Endothelial cell of umbilical vein (primary cell): ENCODE data around the gene TMEM120A. TPM values are rescaled to one million over a fixed set of nuclear protein-coding genes. Genes with fewer than 3 reads are reported as not detected.
A peak's percentile ranks its signal among the peaks of the same experiment; 100 is the strongest.

Source experiments
- BruUV-seq: library from RNA; stranded (reverse); fragments of 400-500 nt; replicated peaks from 2 replicates; lab custom pipeline; 2021; lab: Mats Ljungman, UMichigan
- CTCF ChIA-PET: fragments of 300-600, 350-600 bp; sonication (Branson Sonifier 250); formaldehyde crosslinking; loops from one replicate; lab custom pipeline; 2021; ENCODE audit warnings: antibody characterized with exemption, inconsistent platforms; lab: Charles Lee
- POLR2A ChIA-PET: fragments of 300-600, 350-600 bp; sonication (Branson Sonifier 250); formaldehyde crosslinking; loops from one replicate; lab custom pipeline; 2021; ENCODE audit warnings: antibody characterized with exemption, inconsistent platforms; lab: Charles Lee
- DNase-seq: peaks from one replicate; pipeline ENCODE4 v3.0.0-alpha.2; 2011; ENCODE audit warnings: low read depth, low spot score
- FAIRE-seq: peaks from 2 replicates; lab custom pipeline; 2011; peaks lifted over from hg19 to GRCh38; lab: Jason Lieb, UNC
- H2AFZ ChIP-seq: 2 replicates; pipeline ENCODE4 v1.6.0; 2012; ENCODE audit warnings: low read depth, low read length, control low read depth, inconsistent platforms
- H3K27ac ChIP-seq: 2 replicates; pipeline ENCODE4 v1.5.1; 2011; ENCODE audit warnings: low read depth, mild to moderate bottlenecking, control low read depth, low read length, moderate library complexity; ENCODE audit not compliant: insufficient read depth
- H3K27me3 ChIP-seq, 2 experiments: 2 replicates each; pipeline versions ENCODE4 v1.6.0 to v1.6.1; 2011; ENCODE audit warnings: low read length in 2 of 2, mixed read lengths in 1 of 2; ENCODE audit not compliant: control insufficient read depth in 2 of 2, insufficient read depth in 2 of 2
- H3K36me3 ChIP-seq, 2 experiments: 2 replicates in 1 of 2; 3 replicates in 1 of 2; pipeline ENCODE4 v1.5.1; 2011; ENCODE audit warnings: low read length in 2 of 2, mild to moderate bottlenecking in 1 of 2, moderate library complexity in 1 of 2; ENCODE audit not compliant: control insufficient read depth in 2 of 2, insufficient read depth in 2 of 2; ENCODE audit errors: extremely low read depth in 1 of 2
- H3K4me1 ChIP-seq: 3 replicates; pipeline ENCODE4 v1.5.1; 2011; ENCODE audit warnings: mild to moderate bottlenecking, low read length; ENCODE audit not compliant: control insufficient read depth, insufficient read depth; ENCODE audit errors: extremely low read depth
- H3K4me2 ChIP-seq: 2 replicates; pipeline ENCODE4 v1.6.1; 2011; ENCODE audit warnings: low read length, control low read depth, mixed read lengths; ENCODE audit not compliant: insufficient read depth
- H3K4me3 ChIP-seq, 3 experiments: fragments of 200-600 bp in 1 of 3; sonication (generic), shearing (Covaris generic) in 1 of 3; replicated peaks in 1 of 3; 2 replicates each; pipeline ENCODE4 v1.5.1; 2011 to 2016; ENCODE audit warnings: control low read depth in 3 of 3, low read length in 3 of 3, mild to moderate bottlenecking in 2 of 3, inconsistent platforms in 1 of 3, low read depth in 1 of 3, moderate library complexity in 1 of 3; ENCODE audit not compliant: insufficient read depth in 1 of 3
- H3K79me2 ChIP-seq: 2 replicates; pipeline ENCODE4 v1.6.0; 2012; ENCODE audit warnings: low read length, inconsistent platforms; ENCODE audit not compliant: control insufficient read depth, insufficient read depth
- H3K9ac ChIP-seq: replicated peaks from 2 replicates; pipeline ENCODE3; 2011; ENCODE audit warnings: low read length, control low read depth; ENCODE audit not compliant: insufficient read depth; ENCODE audit errors: extremely low read depth
- H3K9me1 ChIP-seq: replicated peaks from 3 replicates; pipeline ENCODE4 v1.6.0; 2011; ENCODE audit warnings: mild to moderate bottlenecking, low read length; ENCODE audit not compliant: control insufficient read depth, insufficient read depth; ENCODE audit errors: extremely low read depth
- H3K9me3 ChIP-seq: replicated peaks from 2 replicates; pipeline ENCODE4 v1.5.1; 2012; ENCODE audit warnings: low read length, inconsistent platforms; ENCODE audit not compliant: control insufficient read depth, insufficient read depth
- H4K20me1 ChIP-seq: replicated peaks from 2 replicates; pipeline ENCODE3; 2011; ENCODE audit warnings: mild to moderate bottlenecking, low read length; ENCODE audit not compliant: control insufficient read depth, insufficient read depth; ENCODE audit errors: extremely low read depth
- EZH2 ChIP-seq: IDR thresholded peaks from 2 replicates; pipeline ENCODE4 v1.6.1; 2012; ENCODE audit warnings: borderline replicate concordance, low read depth, mild to moderate bottlenecking, moderate library complexity, low read length, inconsistent platforms; ENCODE audit not compliant: severe bottlenecking
- FOS ChIP-seq: IDR thresholded peaks from 2 replicates; pipeline ENCODE4 v1.6.1; 2011; ENCODE audit warnings: mild to moderate bottlenecking, low read length, moderate library complexity, borderline replicate concordance; ENCODE audit not compliant: insufficient read depth
- GATA2 ChIP-seq: IDR thresholded peaks from 2 replicates; pipeline ENCODE4 v1.7.0; 2011; ENCODE audit warnings: low read depth, mild to moderate bottlenecking, moderate library complexity, mixed read lengths, low read length; ENCODE audit not compliant: insufficient read length, insufficient read depth
- JUN ChIP-seq: IDR thresholded peaks from 2 replicates; pipeline ENCODE4 v1.6.1; 2011; ENCODE audit warnings: borderline replicate concordance, low read depth; ENCODE audit not compliant: insufficient read length, insufficient read depth
- MAX ChIP-seq: IDR thresholded peaks from 2 replicates; pipeline ENCODE4 v1.6.1; 2011; ENCODE audit not compliant: insufficient read depth, insufficient read length
- MYC ChIP-seq: IDR thresholded peaks from one replicate; pipeline ENCODE4 v1.6.1; 2011; ENCODE audit warnings: mild to moderate bottlenecking, low read depth, low read length
- POLR2A ChIP-seq: IDR thresholded peaks from 2 replicates; pipeline ENCODE4 v1.6.1; 2012; ENCODE audit warnings: low read depth, mild to moderate bottlenecking, control low read depth, low read length
- dilution Hi-C: fragments of 300-500 bp; cut with MboI; formaldehyde crosslinking; loops from one replicate; pipeline ENCODE4 v1.15.0; 2019; ENCODE audit warnings: low sequenced_read_pairs; ENCODE audit not compliant: extremely low pct_ligation_motif_present
- intact Hi-C: fragments of 100-400 bp; cut with micrococcal nuclease; formaldehyde crosslinking; loops from one replicate; pipeline ENCODE4 v1.10.0; 2022
- polyA plus RNA-seq, 4 experiments: library from polyadenylated mRNA; depleted of rRNA in 3 of 4; stranded (reverse) in 3 of 4; unstranded in 1 of 4; fragments of >200 nt; gene quantifications; 2 replicates each; pipeline versions ENCODE4 v1.2.1 to v1.2.3, GENCODE V29; 2011 to 2012; ENCODE audit warnings: missing spikeins in 1 of 4
- total RNA-seq: library from RNA; stranded (reverse); gene quantifications from 2 replicates; pipeline ENCODE4 v1.2.3, GENCODE V29; 2021

TMEM120A gene
- total and polyA plus RNA-seq, 2 donors (not counting 3 experiments of a cell fraction or from before 2014, with no cell fraction given) = 38.6 to 133 TPM

GRCh38 chr7:75986147-75986781, 8.1 kb downstream of the TMEM120A start:
- TF ChIP-seq FOS = no peak
- CTCF ChIA-PET = interaction anchor here (1.5 kb wide), 2 partner anchors 10 to 119 kb away, joined by 3 read pairs; no protein-coding TSS in a partner anchor
- Histone ChIP-seq H3K4me1 (no peaks in the 10 kb centered on the region), H3K27me3 (no peaks in the 10 kb centered on the region), H3K36me3 (peaks cover 9 to 54% of the 10 kb centered on the region in 2 experiments), H3K4me3 (no peak overlapping the region), H3K9ac (no peak overlapping the region), H3K27ac (no peak overlapping the region), H4K20me1 (no peaks in the 10 kb centered on the region), H3K4me2 (no peak overlapping the region), H3K79me2 (no peaks in the 10 kb centered on the region), H3K9me3 (no peaks in the 10 kb centered on the region), H2AFZ (no peak overlapping the region), H3K9me1 (no peaks in the 10 kb centered on the region)
- dilution Hi-C loops (no loop called here), intact Hi-C loops (no loop called here)
- POLR2A ChIA-PET = no interaction called here
- DNase-seq (no peak), FAIRE-seq (no peak)
- TSS peak; percentile 27 for BruUV-seq

- Histone ChIP-seq H4K20me1 (no peaks in the 10 kb centered on the region), H3K27me3 (no peaks in the 10 kb centered on the region), H3K36me3 (peaks cover 9 to 60% of the 10 kb centered on the region in 2 experiments), H3K9me1 (no peaks in the 10 kb centered on the region), H3K4me2 (no peak overlapping the region), H3K9me3 (no peaks in the 10 kb centered on the region), H3K4me1 (no peaks in the 10 kb centered on the region), H3K4me3 (no peak overlapping the region), H3K79me2 (no peaks in the 10 kb centered on the region), H3K27ac (no peak overlapping the region), H2AFZ (no peak overlapping the region), H3K9ac (no peak overlapping the region)
- ChIA-PET POLR2A (interaction anchor here (0.6 kb wide), 1 partner anchor 10 kb away, joined by 14 read pairs; no protein-coding TSS in a partner anchor), CTCF (interaction anchor here (1.0 to 1.5 kb wide), 3 partner anchors 9 to 119 kb away, joined by 3 read pairs; no protein-coding TSS in a partner anchor)
- intact Hi-C loops = no loop called here
- DNase-seq = no peak
- no peak for TF ChIP-seq POLR2A
- no peak for TF ChIP-seq EZH2
- no peak for TF ChIP-seq JUN
- TF ChIP-seq GATA2 = no peak
- TF ChIP-seq MAX = no peak
- TF ChIP-seq MYC = no peak
- dilution Hi-C loops = no loop called here
- no TSS peak for BruUV-seq
- no peak for FAIRE-seq
Observed at GRCh38 chr7:75985518-75986146, 8.8 kb downstream of the TMEM120A start.
